Stomach (tissue), 9 donors: ENCODE measurements around the gene PLEKHM3. TPM values are rescaled to one million over a fixed set of nuclear protein-coding genes. Genes with fewer than 3 reads are reported as not detected.
A peak's percentile ranks its signal among the peaks of the same experiment; 100 is the strongest.

Experiments
- DNase-seq, 2 donors: peaks; one replicate each; pipeline versions ENCODE4 v3.0.0 to v3.0.0-alpha.2; 2013 to 2019
- H3K27ac ChIP-seq, 5 donors: fragments of 200-600 bp in 4 of 5; sonication (generic) in 4 of 5; one replicate each; pipeline ENCODE4 v1.5.1; 2013 to 2019; ENCODE audit warnings: mild to moderate bottlenecking in 1 of 5, moderate library complexity in 1 of 5
- H3K27me3 ChIP-seq, 3 donors: fragments of 200-600 bp; sonication (generic); one replicate each; pipeline ENCODE4 v1.5.1; 2017 to 2019; ENCODE audit warnings: mixed run types in 1 of 3
- H3K36me3 ChIP-seq, 4 donors: fragments of 200-600 bp; sonication (generic); 1 replicate in 3 of 4; 2 replicates in 1 of 4; pipeline ENCODE4 v1.5.1; 2016 to 2019
- H3K4me1 ChIP-seq, 4 donors: fragments of 200-600 bp; sonication (generic); one replicate each; pipeline ENCODE4 v1.5.1; 2016 to 2019
- H3K4me3 ChIP-seq, 4 donors: fragments of 200-600 bp; sonication (generic) in 3 of 4; one replicate each; pipeline ENCODE4 v1.5.1; 2016 to 2019; ENCODE audit warnings: mild to moderate bottlenecking in 1 of 4
- H3K9me3 ChIP-seq, 4 donors: fragments of 200-600 bp; sonication (generic); one replicate each; pipeline ENCODE4 v1.5.1; 2016 to 2019
- CTCF ChIP-seq, 7 experiments: fragments of 450-650 bp in 4 of 7; fragments of 200-600 bp in 3 of 7; sonication (generic) in 3 of 7; IDR thresholded peaks; one replicate each; pipeline ENCODE4 v1.5.1; 2016 to 2019; ENCODE audit warnings: antibody characterized with exemption in 7 of 7, control low read depth in 2 of 7, mild to moderate bottlenecking in 1 of 7
- EP300 ChIP-seq: sonication (generic); formaldehyde crosslinking; IDR thresholded peaks from one replicate; pipeline ENCODE4 v1.6.1; 2017; ENCODE audit warnings: antibody characterized with exemption
- POLR2A ChIP-seq, 4 donors: fragments of 450-650 bp; IDR thresholded peaks; one replicate each; pipeline ENCODE4 v1.6.1; 2016; ENCODE audit warnings: antibody characterized with exemption in 4 of 4, control low read depth in 2 of 4, mild to moderate bottlenecking in 1 of 4, moderate library complexity in 1 of 4
- POLR2AphosphoS5 ChIP-seq, 3 donors: sonication (generic); formaldehyde crosslinking; IDR thresholded peaks; one replicate each; pipeline ENCODE4 v1.6.1; 2016; ENCODE audit warnings: antibody characterized with exemption in 3 of 3
- WGBS, 5 donors: extraction: QIAGEN DNeasy Blood & Tissue Kit in 3 of 5; methylation state at CpG; one replicate each; pipeline versions ENCODE4 v1.1.5 to v1.1.7; 2013 to 2018; 5-methylcytosine and 5-hydroxymethylcytosine counted together
- intact Hi-C: fragments of 100-400 bp; cut with DNase I; formaldehyde crosslinking; loops from one replicate; pipeline ENCODE4 v1.15.1; 2023; ENCODE audit warnings: low total_unique reads
- polyA plus RNA-seq, 3 donors: library from polyadenylated mRNA; stranded (reverse); fragments of 200-250 nt; gene quantifications; one replicate each; pipeline ENCODE4 v1.2.3, GENCODE V29; 2013
- total RNA-seq, 5 donors: library from RNA; depleted of rRNA; stranded (reverse); fragments of >200 nt; gene quantifications; one replicate each; pipeline versions ENCODE4 v1.1.0 to v1.2.3, GENCODE V29; 2014 to 2016
- donor health status: healthy with polysubstance abuse.
- donor health status: Bipolar disorder and iron deficiency.
- donor health status: healthy.

Gene PLEKHM3
- total and polyA plus RNA-seq, 8 donors, result 2.1 to 35.1 (median 5.4) TPM

- intact Hi-C loops, result no loop called here
- no peak for TF ChIP-seq EP300
- no peak for TF ChIP-seq POLR2AphosphoS5 (IDR thresholded peaks at IDR 0.05)
- TF ChIP-seq POLR2A (IDR thresholded peaks at IDR 0.05), result no peak
- TF ChIP-seq CTCF (IDR thresholded peaks at IDR 0.05), result no peak
- Histone ChIP-seq H3K36me3 (no peaks in the 10 kb centered on the region), H3K9me3 (no peaks in the 10 kb centered on the region), H3K4me1 (peaks cover 0 to 5% (median 2%) of the 10 kb centered on the region in 4 donors), H3K4me3 (no peak overlapping the region), H3K27ac (no peak overlapping the region), H3K27me3 (no peaks in the 10 kb centered on the region)
- no peak for DNase-seq
- WGBS, 5 donors, result 67 to 86% (median 84%) methylated on average over 2 of the region's 2 CpGs
These were observed 17.1 kb upstream of the PLEKHM3 start for GRCh38 chr2:208042450-208042849.

GRCh38 chr2:208042041-208042440 is 16.7 kb upstream of the PLEKHM3 start:
- intact Hi-C loops, result no loop called here
- TF ChIP-seq CTCF (IDR thresholded peaks at IDR 0.05) (no peak), POLR2AphosphoS5 (IDR thresholded peaks at IDR 0.05) (no peak), EP300 (no peak), POLR2A (IDR thresholded peaks at IDR 0.05) (no peak)

GRCh38 chr2:208040199-208041171 is 15.2 kb upstream of the PLEKHM3 start:
- TF ChIP-seq EP300, result no peak
- no peak for TF ChIP-seq POLR2AphosphoS5 (IDR thresholded peaks at IDR 0.05)
- peak in 5 of 7 experiments; percentile 49 to 71 (median 64) for TF ChIP-seq CTCF (IDR thresholded peaks at IDR 0.05)
- TF ChIP-seq POLR2A (IDR thresholded peaks at IDR 0.05), result no peak
- 35 to 40% (median 36%) methylated on average over 8 of the region's 8 CpGs for WGBS, 5 donors

More at GRCh38 chr2:208042041-208042440, 16.7 kb upstream of the PLEKHM3 start:
- Histone ChIP-seq H3K4me1 (peaks cover 0 to 5% (median 2%) of the 10 kb centered on the region in 4 donors), H3K27ac (no peak overlapping the region), H3K4me3 (no peak overlapping the region), H3K27me3 (no peaks in the 10 kb centered on the region), H3K9me3 (no peaks in the 10 kb centered on the region), H3K36me3 (no peaks in the 10 kb centered on the region)
- no peak for DNase-seq
- WGBS, 5 donors, result 71 to 88% (median 76%) methylated on average over 3 of the region's 3 CpGs

GRCh38 chr2:208039376-208040110 is 14.2 kb upstream of the PLEKHM3 start:
- H3K4me3 ChIP-seq, result no peak overlapping the region
- H3K4me1 ChIP-seq, result peaks cover 0 to 5% (median 2%) of the 10 kb centered on the region in 4 donors
- WGBS, 5 donors, result 71 to 89% (median 83%) methylated on average over 12 of the region's 12 CpGs

More at GRCh38 chr2:208040199-208041171, 15.2 kb upstream of the PLEKHM3 start:
- intact Hi-C loops, result no loop called here
- peak; percentile 72 to 82 for DNase-seq
- H3K27me3 ChIP-seq, result no peaks in the 10 kb centered on the region
- H3K4me3 ChIP-seq, result no peak overlapping the region
- H3K27ac ChIP-seq, result no peak overlapping the region
- H3K9me3 ChIP-seq, result no peaks in the 10 kb centered on the region
- peaks cover 0 to 5% (median 2%) of the 10 kb centered on the region in 4 donors for H3K4me1 ChIP-seq
- H3K36me3 ChIP-seq, result no peaks in the 10 kb centered on the region

More at GRCh38 chr2:208039376-208040110, 14.2 kb upstream of the PLEKHM3 start:
- no peaks in the 10 kb centered on the region for H3K27me3 ChIP-seq
- intact Hi-C loops, result loop anchor here (10.0 kb wide), 1 partner anchor 295 kb away; no protein-coding TSS in a partner anchor
- H3K36me3 ChIP-seq, result no peaks in the 10 kb centered on the region
- H3K27ac ChIP-seq, result no peak overlapping the region
- no peak for DNase-seq
- no peaks in the 10 kb centered on the region for H3K9me3 ChIP-seq
- TF ChIP-seq CTCF (IDR thresholded peaks at IDR 0.05), result no peak
- no peak for TF ChIP-seq POLR2AphosphoS5 (IDR thresholded peaks at IDR 0.05)
- TF ChIP-seq EP300, result no peak
- TF ChIP-seq POLR2A (IDR thresholded peaks at IDR 0.05), result no peak
